GM18867 (cell line): ENCODE measurements around the gene PHF1.

ENCODE experiments used
- ATAC-seq: cut with Tn5 transposase; IDR thresholded peaks from one replicate; pipeline ENCODE4 v1.9.1; 2021; ENCODE audit warnings: mild to moderate bottlenecking, moderate library complexity; ENCODE audit not compliant: unreplicated experiment

The PHF1 gene

GRCh38 chr6:33453393-33454008, 42.7 kb downstream of the PHF1 start:
- ATAC-seq = no peak

GRCh38 chr6:33454009-33454946, 43.5 kb downstream of the PHF1 start, which contains the start of gene ZBTB9:
TSS of gene ZBTB9 (plus strand) at chr6:33454576. CDS start at chr6:33455101, 525 bp downstream.
- ATAC-seq = peak; percentile 97

- ATAC-seq = no peak
Observed at GRCh38 chr6:33455051-33455450, 44.2 kb downstream of the PHF1 start.

GRCh38 chr6:33456156-33456555, 45.3 kb downstream of the PHF1 start:
- ATAC-seq = no peak

- no peak for ATAC-seq
Observed at GRCh38 chr6:33458676-33459075, 47.9 kb downstream of the PHF1 start.

GRCh38 chr6:33459226-33459625, 48.4 kb downstream of the PHF1 start:
- ATAC-seq = no peak
